GM12878 (cell line): ENCODE results near the gene ADAMTS19. TPM values are rescaled to one million over a fixed set of nuclear protein-coding genes. Genes with fewer than 3 reads are reported as not detected.

Experiments used
- ATAC-seq: fragments of 200-7000 bp; cut with Tn5 transposase; 3 replicates; pipeline ENCODE4 v1.9.1; 2020; ENCODE audit warnings: mild to moderate bottlenecking, moderate library complexity
- BruUV-seq: library from RNA; stranded (reverse); fragments of 400-500 nt; replicated peaks from 2 replicates; lab custom pipeline; 2021; lab: Mats Ljungman, UMichigan
- CTCF ChIA-PET: fragments of 300-600 bp; sonication (Branson Sonifier 250); formaldehyde crosslinking; extraction: SDS; loops from one replicate; lab custom pipeline; 2021; ENCODE audit warnings: inconsistent platforms; lab: Yijun Ruan, JAX
- POLR2A ChIA-PET: fragments of 350-600 bp; formaldehyde crosslinking; extraction: SDS; loops from one replicate; lab custom pipeline; 2021; ENCODE audit warnings: inconsistent platforms; lab: Charles Lee
- RAD21 ChIA-PET: fragments of 300-600 bp; sonication (Branson Sonifier 250); formaldehyde crosslinking; loops from one replicate; lab custom pipeline; 2023; ENCODE audit warnings: antibody characterized with exemption; ENCODE audit not compliant: unreplicated experiment; lab: Charles Lee
- SMC1A ChIA-PET: fragments of 300-600 bp; sonication (Branson Sonifier 250); formaldehyde crosslinking; loops from one replicate; lab custom pipeline; 2023; ENCODE audit not compliant: unreplicated experiment, uncharacterized antibody; lab: Charles Lee
- DNase-seq: peaks from one replicate; pipeline ENCODE4 v3.0.0-alpha.2; 2011; ENCODE audit warnings: low read depth, low spot score
- FAIRE-seq: peaks from 3 replicates; lab custom pipeline; 2011; peaks lifted over from hg19 to GRCh38; lab: Jason Lieb, UNC
- H2AFZ ChIP-seq: 2 replicates; pipeline ENCODE4 v1.6.0; 2011; ENCODE audit warnings: low read depth, low read length, control low read depth; ENCODE audit not compliant: control insufficient read depth
- H3K27ac ChIP-seq: 2 replicates; pipeline ENCODE4 v1.5.1; 2011; ENCODE audit warnings: control low read depth; ENCODE audit not compliant: control insufficient read depth, insufficient read depth
- H3K27me3 ChIP-seq, 2 experiments: replicated peaks in 1 of 2; 2 replicates each; pipeline versions ENCODE4 v1.6.0 to v1.6.1; 2011; ENCODE audit warnings: low read length in 1 of 2; ENCODE audit not compliant: control insufficient read depth in 2 of 2, insufficient read depth in 2 of 2
- H3K36me3 ChIP-seq, 2 experiments: 2 replicates each; pipeline ENCODE4 v1.5.1; 2011; ENCODE audit warnings: low read length in 1 of 2; ENCODE audit not compliant: control insufficient read depth in 2 of 2, insufficient read depth in 2 of 2
- H3K4me1 ChIP-seq: 2 replicates; pipeline ENCODE4 v1.6.1; 2011; ENCODE audit warnings: mild to moderate bottlenecking, low read length, moderate library complexity, mixed read lengths; ENCODE audit not compliant: control insufficient read depth, insufficient read depth
- H3K4me2 ChIP-seq: 2 replicates; pipeline ENCODE4 v1.6.0; 2011; ENCODE audit warnings: control low read depth; ENCODE audit not compliant: control insufficient read depth, insufficient read depth
- H3K4me3 ChIP-seq: fragments of 200-600 bp; sonication (generic); 2 replicates; pipeline ENCODE4 v1.5.1; 2016
- H3K79me2 ChIP-seq: 2 replicates; pipeline ENCODE4 v1.6.0; 2011; ENCODE audit warnings: low read length; ENCODE audit not compliant: control insufficient read depth, insufficient read depth
- H3K9ac ChIP-seq: 2 replicates; pipeline ENCODE4 v1.8.0; 2011; ENCODE audit warnings: low read length, control low read depth, mixed read lengths; ENCODE audit not compliant: control insufficient read depth, insufficient read depth
- H3K9me3 ChIP-seq: replicated peaks from 3 replicates; pipeline ENCODE4 v1.5.1; 2011; ENCODE audit warnings: mild to moderate bottlenecking, low read length; ENCODE audit not compliant: control insufficient read depth, insufficient read depth
- H4K20me1 ChIP-seq: 2 replicates; pipeline ENCODE4 v1.6.0; 2011; ENCODE audit not compliant: control insufficient read depth, insufficient read depth
- ATF7 ChIP-seq: fragments of 450-650 bp; IDR thresholded peaks from 2 replicates; pipeline ENCODE4 v1.6.1; 2016; ENCODE audit warnings: low read depth, mild to moderate bottlenecking
- CBX3 ChIP-seq: fragments of 200-600 bp; sonication (generic); IDR thresholded peaks from 2 replicates; pipeline ENCODE4 v1.6.1; 2016; ENCODE audit warnings: low read depth, borderline replicate concordance
- DPF2 ChIP-seq: fragments of 450-650 bp; IDR thresholded peaks from 2 replicates; pipeline ENCODE4 v1.6.1; 2017; ENCODE audit warnings: mild to moderate bottlenecking
- EGR1 ChIP-seq, 2 experiments: IDR thresholded peaks; 1 replicate in 1 of 2; 2 replicates in 1 of 2; pipeline ENCODE4 v1.6.1; 2011 to 2012; ENCODE audit warnings: low read depth in 2 of 2, low read length in 2 of 2, borderline replicate concordance in 1 of 2, mild to moderate bottlenecking in 1 of 2, moderate library complexity in 1 of 2
- HCFC1 ChIP-seq: fragments of 150-350 bp; IDR thresholded peaks from 2 replicates; pipeline ENCODE4 v1.6.1; 2014; ENCODE audit warnings: low read length
- MXI1 ChIP-seq: fragments of 150-350 bp; IDR thresholded peaks from 2 replicates; pipeline ENCODE4 v1.6.1; 2011; ENCODE audit warnings: low read depth, mild to moderate bottlenecking, inconsistent platforms, low read length, improper control_type of control experiment
- MYB ChIP-seq: fragments of 150-350 bp; IDR thresholded peaks from 2 replicates; pipeline ENCODE4 v1.6.1; 2014; ENCODE audit warnings: mild to moderate bottlenecking, low read depth, low read length, borderline replicate concordance
- MYC ChIP-seq: IDR thresholded peaks from 2 replicates; pipeline ENCODE4 v1.6.1; 2011; ENCODE audit warnings: mild to moderate bottlenecking, low read length, moderate library complexity, inconsistent platforms; ENCODE audit not compliant: insufficient read depth, insufficient replicate concordance, insufficient read length, severe bottlenecking
- POLR2AphosphoS2 ChIP-seq: IDR thresholded peaks from 2 replicates; pipeline ENCODE4 v1.6.1; 2011; ENCODE audit warnings: low read depth, mild to moderate bottlenecking, low read length, improper control_type of control experiment, moderate library complexity
- RAD21 ChIP-seq: IDR thresholded peaks from 2 replicates; pipeline ENCODE4 v1.6.1; 2011; ENCODE audit warnings: mild to moderate bottlenecking, low read depth, low read length, moderate library complexity; ENCODE audit not compliant: insufficient read depth
- SIX5 ChIP-seq: IDR thresholded peaks from 2 replicates; pipeline ENCODE4 v1.6.1; 2011; ENCODE audit warnings: mild to moderate bottlenecking, low read depth, low read length, moderate library complexity; ENCODE audit not compliant: severe bottlenecking
- YBX1 ChIP-seq: fragments of 450-650 bp; IDR thresholded peaks from 2 replicates; pipeline ENCODE4 v1.6.1; 2016; ENCODE audit warnings: antibody characterized with exemption
- ZNF384 ChIP-seq: IDR thresholded peaks from 2 replicates; pipeline ENCODE4 v1.6.1; 2012; ENCODE audit warnings: low read depth, mild to moderate bottlenecking, low read length, improper control_type of control experiment, borderline replicate concordance
- WGBS: methylation state at CpG from one replicate; pipeline ENCODE4 v1.1.6; 2016; ENCODE audit warnings: low lambda C conversion rate; ENCODE audit not compliant: insufficient replicate concordance, insufficient coverage; ENCODE audit errors: missing lambda C conversion rate; 5-methylcytosine and 5-hydroxymethylcytosine counted together
- in situ Hi-C: fragments of 300-500 bp; cut with MboI; formaldehyde crosslinking; loops from 9 replicates; pipeline ENCODE4 v1.14.3; 2018; ENCODE audit warnings: mixed read lengths
- intact Hi-C: fragments of 100-400 bp; cut with micrococcal nuclease; formaldehyde crosslinking; loops from one replicate; pipeline ENCODE4 v1.14.2; 2022; ENCODE audit not compliant: unreplicated experiment
- polyA plus RNA-seq, 11 experiments: library from polyadenylated mRNA; depleted of rRNA in 4 of 11; unstranded in 6 of 11; stranded (reverse) in 5 of 11; fragments of >200 nt; fragmentation: Nextera tagmentation in 4 of 11; fragmentation: Illumina TruSeq in 1 of 11; extraction: Ambion mirVana in 4 of 11; extraction: Trizol in 1 of 11; gene quantifications; 1 replicate in 1 of 11; 2 replicates in 10 of 11; pipeline versions ENCODE4 v1.2.1 to v1.2.3, GENCODE V29; 2011 to 2016; ENCODE audit warnings: inconsistent platforms in 2 of 11, missing spikeins in 2 of 11, low read depth in 1 of 11
- total RNA-seq, 4 experiments: library from RNA; depleted of rRNA in 3 of 4; stranded (reverse); fragments of >200 nt in 3 of 4; fragmentation: Illumina TruSeq in 1 of 4; extraction: Trizol in 1 of 4; gene quantifications; 2 replicates each; pipeline versions ENCODE4 v1.2.1 to v1.2.3, GENCODE V29; 2013 to 2021
- TF ChIP-seq, protein P1 (sequence below): fragments of 450-650 bp; IDR thresholded peaks from 2 replicates; pipeline ENCODE4 v1.6.1; 2016; ENCODE audit warnings: mild to moderate bottlenecking
- TF ChIP-seq, protein P2 (sequence below): fragments of 450-650 bp; IDR thresholded peaks from 2 replicates; pipeline ENCODE4 v1.6.1; 2017; ENCODE audit warnings: antibody characterized with exemption, mild to moderate bottlenecking, moderate library complexity

Gene ADAMTS19
- total and polyA plus RNA-seq, 10 of the 15 experiments (the other 5 are each of a cell fraction or from before 2014, with no cell fraction given) = not detected

DNA sequence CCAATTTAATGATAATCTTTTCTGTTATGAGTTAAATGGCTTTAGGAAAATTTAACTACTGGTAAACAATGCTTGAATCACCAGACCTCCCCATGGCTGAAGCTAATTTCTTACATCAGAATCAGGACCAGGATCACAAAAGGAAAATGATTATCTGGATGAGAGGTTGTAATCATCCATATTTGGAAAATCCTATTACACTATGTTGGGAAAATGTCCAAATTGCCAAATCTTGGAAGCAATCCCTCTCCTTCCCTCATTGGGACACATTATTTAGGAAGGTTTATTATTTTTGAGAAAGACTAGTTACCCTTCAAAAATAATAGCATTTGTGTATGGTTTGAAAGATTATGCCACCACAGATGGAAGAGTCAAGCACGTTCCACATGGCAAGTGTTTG is 157.1 kb downstream of the ADAMTS19 start:
- POLR2A ChIA-PET = no interaction called here

DNA sequence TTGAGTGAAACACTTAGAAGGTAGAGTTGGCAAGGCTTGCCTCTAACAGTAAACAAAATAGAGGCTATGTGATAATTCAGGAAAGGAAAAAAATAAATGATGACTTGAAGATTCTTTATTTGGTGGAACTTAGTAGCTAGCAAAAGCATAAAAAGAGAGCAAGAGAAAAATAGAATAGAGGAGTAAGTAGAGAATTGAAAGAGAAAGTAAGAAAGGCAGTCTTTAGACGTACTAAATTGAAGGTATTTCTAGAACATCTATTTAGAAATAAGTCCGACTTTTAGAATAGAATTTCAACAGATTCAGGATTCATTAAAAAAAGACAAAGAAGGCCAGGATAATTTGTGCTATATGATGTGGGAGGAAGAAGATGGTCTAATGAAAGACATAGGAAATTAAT is 159.7 kb downstream of the ADAMTS19 start:
- no TSS peak for BruUV-seq
- Histone ChIP-seq H3K27ac (no peak overlapping the region), H3K9me3 (no peaks in the 10 kb centered on the region), H3K4me3 (no peak overlapping the region), H2AFZ (no peak overlapping the region), H4K20me1 (no peaks in the 10 kb centered on the region), H3K4me2 (no peak overlapping the region), H3K79me2 (no peaks in the 10 kb centered on the region), H3K27me3 (no peaks in the 10 kb centered on the region), H3K4me1 (no peaks in the 10 kb centered on the region), H3K9ac (no peak overlapping the region), H3K36me3 (no peaks in the 10 kb centered on the region)
- 0% methylated on average over 2 of the region's 2 CpGs for WGBS
- intact Hi-C loops = no loop called here
- ChIA-PET CTCF (no interaction called here), SMC1A (no interaction called here), RAD21 (no interaction called here), POLR2A (no interaction called here)
- FAIRE-seq (no peak), DNase-seq (no peak), ATAC-seq (no peak)
- in situ Hi-C loops = no loop called here
- TF ChIP-seq HCFC1 = no peak
- TF ChIP-seq, protein P1, sequence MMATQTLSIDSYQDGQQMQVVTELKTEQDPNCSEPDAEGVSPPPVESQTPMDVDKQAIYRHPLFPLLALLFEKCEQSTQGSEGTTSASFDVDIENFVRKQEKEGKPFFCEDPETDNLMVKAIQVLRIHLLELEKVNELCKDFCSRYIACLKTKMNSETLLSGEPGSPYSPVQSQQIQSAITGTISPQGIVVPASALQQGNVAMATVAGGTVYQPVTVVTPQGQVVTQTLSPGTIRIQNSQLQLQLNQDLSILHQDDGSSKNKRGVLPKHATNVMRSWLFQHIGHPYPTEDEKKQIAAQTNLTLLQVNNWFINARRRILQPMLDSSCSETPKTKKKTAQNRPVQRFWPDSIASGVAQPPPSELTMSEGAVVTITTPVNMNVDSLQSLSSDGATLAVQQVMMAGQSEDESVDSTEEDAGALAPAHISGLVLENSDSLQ = no peak
- TF ChIP-seq CBX3 = no peak
- no peak for TF ChIP-seq ATF7
- TF ChIP-seq, protein P2, sequence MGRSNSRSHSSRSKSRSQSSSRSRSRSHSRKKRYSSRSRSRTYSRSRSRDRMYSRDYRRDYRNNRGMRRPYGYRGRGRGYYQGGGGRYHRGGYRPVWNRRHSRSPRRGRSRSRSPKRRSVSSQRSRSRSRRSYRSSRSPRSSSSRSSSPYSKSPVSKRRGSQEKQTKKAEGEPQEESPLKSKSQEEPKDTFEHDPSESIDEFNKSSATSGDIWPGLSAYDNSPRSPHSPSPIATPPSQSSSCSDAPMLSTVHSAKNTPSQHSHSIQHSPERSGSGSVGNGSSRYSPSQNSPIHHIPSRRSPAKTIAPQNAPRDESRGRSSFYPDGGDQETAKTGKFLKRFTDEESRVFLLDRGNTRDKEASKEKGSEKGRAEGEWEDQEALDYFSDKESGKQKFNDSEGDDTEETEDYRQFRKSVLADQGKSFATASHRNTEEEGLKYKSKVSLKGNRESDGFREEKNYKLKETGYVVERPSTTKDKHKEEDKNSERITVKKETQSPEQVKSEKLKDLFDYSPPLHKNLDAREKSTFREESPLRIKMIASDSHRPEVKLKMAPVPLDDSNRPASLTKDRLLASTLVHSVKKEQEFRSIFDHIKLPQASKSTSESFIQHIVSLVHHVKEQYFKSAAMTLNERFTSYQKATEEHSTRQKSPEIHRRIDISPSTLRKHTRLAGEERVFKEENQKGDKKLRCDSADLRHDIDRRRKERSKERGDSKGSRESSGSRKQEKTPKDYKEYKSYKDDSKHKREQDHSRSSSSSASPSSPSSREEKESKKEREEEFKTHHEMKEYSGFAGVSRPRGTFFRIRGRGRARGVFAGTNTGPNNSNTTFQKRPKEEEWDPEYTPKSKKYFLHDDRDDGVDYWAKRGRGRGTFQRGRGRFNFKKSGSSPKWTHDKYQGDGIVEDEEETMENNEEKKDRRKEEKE = no peak
- TF ChIP-seq ZNF384 = no peak
- no peak for TF ChIP-seq YBX1
- TF ChIP-seq DPF2 = no peak
- no peak for TF ChIP-seq POLR2AphosphoS2
- no peak for TF ChIP-seq SIX5
- TF ChIP-seq MYB = no peak
- no peak for TF ChIP-seq MYC

More for the DNA sequence above, 157.1 kb downstream of the ADAMTS19 start:
- H3K4me2 ChIP-seq = no peak overlapping the region
- FAIRE-seq (no peak), DNase-seq (no peak), ATAC-seq (no peak)
- H3K4me1 ChIP-seq = no peaks in the 10 kb centered on the region
- H3K36me3 ChIP-seq = no peaks in the 10 kb centered on the region
- no peak overlapping the region for H3K27ac ChIP-seq
- intact Hi-C loops = no loop called here
- 10% methylated on average over 1 of the region's 1 CpG for WGBS
- H4K20me1 ChIP-seq = no peaks in the 10 kb centered on the region
- no TSS peak for BruUV-seq
- no peaks in the 10 kb centered on the region for H3K79me2 ChIP-seq
- H2AFZ ChIP-seq = no peak overlapping the region
- in situ Hi-C loops = no loop called here
- H3K9ac ChIP-seq = no peak overlapping the region
- H3K4me3 ChIP-seq = no peak overlapping the region
- RAD21 ChIA-PET = no interaction called here
- SMC1A ChIA-PET = no interaction called here
- H3K27me3 ChIP-seq = no peaks in the 10 kb centered on the region
- TF ChIP-seq RAD21 (no peak), MXI1 (no peak), EGR1 (IDR thresholded peaks at IDR 0.05; ENCODE audit: borderline replicate concordance in 1 of 2, low read depth in 2 of 2, low read length in 2 of 2) (no peak)
- CTCF ChIA-PET = no interaction called here
- no peaks in the 10 kb centered on the region for H3K9me3 ChIP-seq
